Suprapubic skin (tissue), 3 donors: ENCODE data around the gene B3GLCT.

ENCODE experiments used
- CTCF ChIP-seq, 2 donors: fragments of 200-600 bp in 1 of 2; fragments of 450-650 bp in 1 of 2; sonication (generic) in 1 of 2; IDR thresholded peaks; one replicate each; pipeline ENCODE4 v1.5.1; 2016 to 2019; ENCODE audit warnings: antibody characterized with exemption in 2 of 2, mild to moderate bottlenecking in 1 of 2, moderate library complexity in 1 of 2
- POLR2AphosphoS5 ChIP-seq, 3 donors: sonication (generic); formaldehyde crosslinking; IDR thresholded peaks; one replicate each; pipeline ENCODE4 v1.6.1; 2017; ENCODE audit warnings: antibody characterized with exemption in 3 of 3

GRCh38 chr13:31349156-31349555 lies 149.4 kb downstream of the B3GLCT start:
- TF ChIP-seq POLR2AphosphoS5 (IDR thresholded peaks at IDR 0.05) = no peak
- no peak for TF ChIP-seq CTCF (IDR thresholded peaks at IDR 0.05)
